OCI-LY3 (cell line): ENCODE data around the gene CELF4.

Experiments
- EZH2phosphoT487 ChIP-seq: fragments of 200-600 bp; shearing (Covaris generic); IDR thresholded peaks from 2 replicates; pipeline ENCODE4 v1.6.1; 2018; ENCODE audit warnings: antibody characterized with exemption, mixed run types, low read depth
- TF ChIP-seq, protein P1 (sequence below): fragments of 200-600, 300-600 bp; sonication (generic); IDR thresholded peaks from 2 replicates; pipeline ENCODE4 v1.5.1; 2014; ENCODE audit warnings: antibody characterized with exemption, low read length, low read depth

DNA sequence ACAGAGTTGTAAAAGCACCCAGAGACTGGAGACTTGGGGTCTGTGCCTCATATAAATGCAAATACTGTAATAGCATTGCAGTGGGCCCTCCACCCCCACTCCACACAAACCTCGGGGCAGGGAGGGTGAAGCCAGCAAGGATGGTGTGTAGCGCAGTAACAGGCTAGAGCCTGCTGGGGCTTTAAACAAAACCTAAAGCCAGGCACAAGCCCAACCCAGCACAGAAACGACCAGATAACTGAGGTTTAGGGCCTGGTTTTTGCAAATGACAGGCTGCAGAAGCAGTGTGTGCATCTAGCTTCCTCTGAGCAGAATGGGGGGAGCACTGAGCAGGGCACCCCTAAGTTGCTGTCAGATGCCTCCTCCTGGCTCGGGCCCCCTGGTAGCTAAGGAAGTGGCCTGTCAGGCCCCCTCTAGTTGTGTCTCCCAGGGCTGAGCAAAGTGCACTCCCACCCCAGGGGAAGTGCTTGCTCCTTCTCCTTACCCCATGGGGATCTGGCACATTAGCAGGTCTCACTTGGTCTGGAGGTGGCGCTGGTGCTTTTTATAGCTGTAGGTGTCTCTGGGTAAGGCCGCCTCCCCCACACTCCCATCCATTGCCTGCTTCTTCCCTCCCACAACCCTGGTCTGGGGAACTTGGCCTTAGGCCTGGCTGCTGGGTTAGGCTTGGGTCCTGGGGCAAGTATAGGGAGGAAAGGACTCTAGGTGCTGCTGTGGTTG, 135.1 kb downstream of the CELF4 start:
- TF ChIP-seq, protein P1, sequence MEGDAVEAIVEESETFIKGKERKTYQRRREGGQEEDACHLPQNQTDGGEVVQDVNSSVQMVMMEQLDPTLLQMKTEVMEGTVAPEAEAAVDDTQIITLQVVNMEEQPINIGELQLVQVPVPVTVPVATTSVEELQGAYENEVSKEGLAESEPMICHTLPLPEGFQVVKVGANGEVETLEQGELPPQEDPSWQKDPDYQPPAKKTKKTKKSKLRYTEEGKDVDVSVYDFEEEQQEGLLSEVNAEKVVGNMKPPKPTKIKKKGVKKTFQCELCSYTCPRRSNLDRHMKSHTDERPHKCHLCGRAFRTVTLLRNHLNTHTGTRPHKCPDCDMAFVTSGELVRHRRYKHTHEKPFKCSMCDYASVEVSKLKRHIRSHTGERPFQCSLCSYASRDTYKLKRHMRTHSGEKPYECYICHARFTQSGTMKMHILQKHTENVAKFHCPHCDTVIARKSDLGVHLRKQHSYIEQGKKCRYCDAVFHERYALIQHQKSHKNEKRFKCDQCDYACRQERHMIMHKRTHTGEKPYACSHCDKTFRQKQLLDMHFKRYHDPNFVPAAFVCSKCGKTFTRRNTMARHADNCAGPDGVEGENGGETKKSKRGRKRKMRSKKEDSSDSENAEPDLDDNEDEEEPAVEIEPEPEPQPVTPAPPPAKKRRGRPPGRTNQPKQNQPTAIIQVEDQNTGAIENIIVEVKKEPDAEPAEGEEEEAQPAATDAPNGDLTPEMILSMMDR, result 0 out of 2 replicates have a peak, but pooled peaks have one; percentile 18
- TF ChIP-seq EZH2phosphoT487, result no peak
